Measurements from ENCODE around the gene FKBP9.
"Not testable (repeated sequence)": the region's sequence is repeated elsewhere in the genome, so short reads cannot be mapped to it uniquely, and the experiment has no call there.

Gene FKBP9

DNA sequence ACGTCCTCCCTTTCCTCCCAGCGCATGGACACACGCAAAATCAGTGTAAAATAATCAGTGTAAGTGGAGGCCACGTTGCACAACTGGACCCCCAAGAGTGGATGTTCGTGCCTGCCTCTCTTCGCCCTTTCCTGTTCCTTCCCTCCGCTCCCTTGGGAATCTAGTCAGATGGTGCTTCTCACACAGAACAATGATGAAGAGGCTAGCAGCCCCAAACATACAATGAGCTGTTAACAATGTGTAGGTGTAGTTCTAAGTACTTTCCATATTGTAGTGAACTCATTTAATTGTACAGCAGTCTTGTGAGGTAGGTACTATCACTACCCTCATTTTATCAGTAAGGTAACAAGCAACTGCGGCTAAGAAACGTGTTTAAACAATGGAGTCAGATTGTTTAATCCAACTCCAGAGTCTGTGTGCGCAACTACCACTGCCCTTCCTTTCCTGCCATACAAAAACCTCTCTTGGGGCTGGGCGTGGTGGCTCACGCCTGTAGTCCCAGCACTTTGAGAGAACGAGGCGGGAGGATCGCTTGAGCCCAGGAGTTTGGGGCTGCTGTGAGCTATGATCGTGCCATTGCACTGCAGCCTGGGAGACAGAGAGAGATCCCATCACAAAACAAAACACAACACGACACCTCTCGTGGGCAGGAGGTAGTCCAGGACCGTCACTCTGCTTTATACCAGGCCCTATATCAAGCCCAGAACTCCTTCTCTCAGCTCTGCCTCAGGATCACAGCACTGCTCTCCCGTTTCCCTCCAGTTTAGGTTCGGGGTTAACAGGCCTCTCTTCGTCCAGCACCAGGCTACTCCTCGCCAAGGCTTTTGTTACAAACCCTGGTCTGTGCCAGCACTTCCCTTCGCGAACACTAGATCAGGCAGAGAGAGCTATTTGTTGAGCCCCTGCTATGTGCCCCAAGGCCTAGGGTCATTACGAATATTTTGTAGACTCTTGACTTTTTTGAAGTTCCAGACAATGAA lies 1.1 kb downstream of the FKBP9 start:
- no peak for DNase-seq

DNA sequence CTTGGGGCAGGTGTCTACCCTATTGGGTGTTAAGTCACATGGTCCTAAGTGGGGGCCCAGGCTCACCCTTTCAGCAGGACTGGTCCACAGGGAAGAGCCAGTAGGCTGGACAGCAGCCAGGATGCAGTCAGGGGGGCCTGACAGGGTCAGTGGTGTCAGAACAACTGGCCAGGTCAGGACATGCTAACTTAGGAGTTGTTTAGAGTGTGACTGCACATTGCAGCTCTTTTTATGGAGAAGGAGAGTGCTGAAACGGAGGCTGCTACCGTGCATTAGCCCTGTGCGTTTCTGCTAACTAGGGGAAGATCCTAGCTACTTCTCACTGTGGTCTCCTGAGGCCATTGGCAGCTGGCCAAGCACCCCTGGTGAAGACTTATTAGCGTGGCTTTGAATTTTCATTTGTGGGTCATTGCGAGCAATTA lies 6.7 kb downstream of the FKBP9 start:
- DNase-seq, result not testable (repeated sequence)

DNA sequence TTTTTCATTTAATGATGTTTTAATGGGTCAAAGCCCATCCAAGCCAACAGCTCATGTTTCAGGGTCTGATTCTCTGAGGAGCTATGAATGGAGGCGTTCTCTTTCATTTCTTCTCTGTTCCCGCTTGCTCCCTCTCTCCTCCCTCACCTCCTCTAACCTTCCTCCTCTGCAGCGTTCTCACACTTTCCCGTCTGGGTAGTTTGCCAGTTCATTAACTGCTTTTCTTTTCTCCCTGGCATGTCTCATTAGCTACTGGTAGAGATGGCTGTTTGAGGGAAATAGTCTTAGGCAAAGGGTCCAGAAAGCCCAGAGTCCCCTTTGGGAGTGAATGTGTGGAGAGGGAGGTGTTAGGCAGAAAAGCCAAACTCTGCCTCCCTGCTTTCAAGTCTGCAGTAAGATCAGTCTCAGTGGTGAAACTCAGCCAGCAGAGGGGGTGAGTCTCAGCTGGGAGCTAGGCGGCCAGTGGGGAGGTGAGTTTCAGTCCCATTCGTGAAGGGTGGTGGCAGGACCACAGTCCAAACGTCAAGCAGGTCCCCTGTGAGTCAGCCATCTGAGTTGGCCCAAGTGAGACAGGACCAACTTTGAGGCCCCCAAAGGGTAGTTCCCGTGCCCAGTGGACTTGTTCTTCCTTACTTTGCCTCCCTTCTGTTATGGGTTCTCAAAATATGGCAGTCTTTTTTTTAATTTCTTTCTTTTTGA lies 7.4 kb downstream of the FKBP9 start:
- not testable (repeated sequence) for DNase-seq

DNA sequence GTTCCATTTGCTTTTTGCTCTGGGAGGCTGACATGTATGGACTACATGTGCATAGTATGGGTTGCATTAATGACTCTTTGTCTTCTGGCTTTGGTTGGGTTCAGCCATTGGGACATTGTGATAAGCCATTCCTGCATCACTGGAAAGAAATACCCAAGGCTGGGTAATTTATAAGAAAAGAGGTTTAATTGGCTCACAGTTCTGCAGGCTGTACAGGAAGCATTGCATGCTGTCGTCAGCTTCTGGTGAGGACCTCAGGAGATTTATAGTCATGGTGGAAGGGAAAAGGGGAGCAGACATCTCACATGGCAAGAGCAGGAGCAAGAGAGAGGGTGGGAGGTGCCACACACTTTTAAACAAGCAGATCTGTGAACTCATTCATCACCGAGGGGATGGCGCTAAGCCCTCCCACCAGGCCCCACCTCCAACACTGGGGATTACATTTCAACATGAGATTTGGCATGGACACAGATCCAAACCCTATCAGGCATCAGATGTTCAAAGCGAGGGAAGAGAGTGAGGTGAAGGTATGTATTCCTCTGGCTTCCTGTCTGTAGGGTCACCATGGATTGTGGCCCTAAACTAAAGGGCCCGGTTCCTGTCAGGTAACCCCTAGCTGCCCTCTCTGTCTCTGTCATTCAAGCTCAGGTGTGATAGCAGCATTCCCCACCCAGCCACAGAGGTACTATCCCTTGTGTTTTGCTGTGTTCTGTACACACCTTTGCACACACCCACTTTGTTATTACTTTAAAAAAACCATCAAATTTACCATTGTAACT lies 9.4 kb downstream of the FKBP9 start:
- not testable (repeated sequence) for DNase-seq

DNA sequence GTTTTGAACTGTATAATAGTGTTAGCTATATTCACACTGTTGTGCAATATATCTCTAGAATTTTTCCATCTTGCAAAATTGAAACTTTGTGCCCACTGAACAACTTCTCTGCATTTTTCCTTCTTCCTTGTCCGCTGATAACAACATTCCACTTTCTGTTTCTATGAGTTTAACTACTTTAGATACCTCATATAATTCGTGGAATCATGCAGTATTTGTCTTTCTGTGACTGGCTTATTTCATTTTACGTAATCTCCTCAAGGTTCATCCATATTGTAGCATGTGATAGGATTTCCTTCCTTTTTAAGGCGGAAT lies 10.0 kb downstream of the FKBP9 start:
- DNase-seq, result not testable (repeated sequence)

DNA sequence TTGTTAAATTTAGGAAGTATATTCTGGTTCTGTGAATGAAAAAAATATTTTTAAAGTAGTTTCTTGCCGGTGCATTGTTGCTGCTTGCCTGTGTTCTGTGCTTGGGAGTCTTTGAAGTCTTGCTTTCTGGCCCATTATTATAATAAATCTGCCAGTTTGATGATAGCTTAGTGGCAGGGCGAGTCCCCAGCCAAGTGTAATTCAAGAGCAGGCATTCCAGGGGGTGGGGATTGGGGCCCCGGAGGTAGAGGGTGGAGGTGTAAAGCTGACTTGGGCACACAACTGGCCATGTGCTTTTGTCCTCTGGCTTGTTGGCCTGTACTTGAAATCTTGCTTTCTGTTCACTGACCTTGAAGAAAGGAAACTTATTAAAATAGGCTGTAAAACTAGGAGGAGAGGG lies 14.7 kb downstream of the FKBP9 start:
- DNase-seq, result not testable (repeated sequence)

DNA sequence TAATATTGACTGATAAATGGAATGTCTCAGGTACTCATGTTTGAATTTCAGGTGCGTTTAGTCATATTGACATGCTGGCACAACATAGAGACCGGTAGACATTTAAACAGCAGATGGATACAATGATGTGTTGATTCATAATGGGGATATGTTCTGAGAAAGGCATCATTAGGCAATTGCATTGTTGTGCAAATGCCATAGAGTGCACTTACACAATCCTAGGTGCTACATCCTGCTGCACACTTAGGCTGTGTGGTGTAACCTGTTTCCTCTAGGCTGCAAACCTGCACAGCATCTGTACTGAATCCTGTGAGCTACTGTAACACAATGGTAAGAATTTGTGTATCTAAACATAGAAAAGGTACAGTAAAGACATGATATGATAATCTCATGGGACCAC lies 19.9 kb downstream of the FKBP9 start:
- DNase-seq, result not testable (repeated sequence)

DNA sequence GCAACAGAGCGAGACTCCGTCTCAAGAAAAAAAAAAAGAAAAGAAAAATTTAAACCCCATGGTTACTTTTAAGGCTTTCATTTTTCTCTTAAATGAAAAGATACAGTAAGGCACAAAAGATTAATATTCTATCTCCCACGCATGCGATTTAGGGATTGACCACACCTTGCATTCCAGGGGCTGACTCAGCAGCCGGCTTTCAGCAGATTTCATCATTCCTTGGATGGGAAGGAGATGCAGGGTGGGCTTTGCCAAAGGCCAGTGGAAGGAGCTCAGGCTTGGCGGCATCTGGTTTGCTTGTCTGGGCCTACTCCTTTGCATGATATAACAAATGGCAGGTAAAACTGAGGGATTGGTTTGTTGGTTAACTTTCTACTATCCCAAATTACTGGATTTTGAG lies 22.0 kb downstream of the FKBP9 start:
- DNase-seq, result not testable (repeated sequence)

DNA sequence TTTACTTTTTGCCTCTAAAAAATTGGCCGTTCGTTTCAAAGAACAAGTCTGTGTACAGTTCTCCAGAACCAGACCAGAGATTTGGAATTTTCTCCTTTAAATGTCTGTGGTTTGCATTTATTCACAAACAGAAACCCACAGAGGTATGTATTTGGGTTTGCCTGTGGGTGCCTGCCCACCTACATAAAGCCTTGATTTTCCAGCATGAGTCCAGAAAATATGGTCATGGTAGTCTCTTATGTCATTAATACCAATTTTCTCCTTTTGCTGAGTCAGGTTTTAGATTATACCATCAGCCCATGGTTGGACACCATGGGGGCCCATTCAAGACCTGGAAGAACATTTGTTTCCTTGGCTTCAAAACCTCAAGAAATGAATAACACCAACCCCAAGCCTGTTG lies 22.7 kb downstream of the FKBP9 start:
- DNase-seq, result not testable (repeated sequence)

DNA sequence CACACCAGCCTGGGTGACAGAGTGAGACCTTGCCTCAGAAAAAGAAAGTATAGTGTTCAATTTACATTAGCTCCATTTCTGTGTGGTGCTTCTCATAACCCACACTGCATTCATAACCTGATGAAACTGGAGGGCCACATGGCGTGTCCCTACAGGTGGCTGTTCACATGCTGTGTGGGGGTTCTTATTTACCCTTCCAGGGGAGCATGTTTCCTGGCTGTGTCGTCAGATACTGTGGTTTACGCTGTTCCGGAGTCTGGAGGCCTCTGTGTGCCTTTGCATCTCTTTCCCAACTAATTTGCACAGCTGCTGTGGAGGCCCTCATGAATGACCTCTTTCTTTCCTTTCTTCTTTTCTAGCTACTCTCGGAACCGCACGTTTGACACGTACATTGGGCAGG lies 30.9 kb downstream of the FKBP9 start:
- not testable (repeated sequence) for DNase-seq

DNA sequence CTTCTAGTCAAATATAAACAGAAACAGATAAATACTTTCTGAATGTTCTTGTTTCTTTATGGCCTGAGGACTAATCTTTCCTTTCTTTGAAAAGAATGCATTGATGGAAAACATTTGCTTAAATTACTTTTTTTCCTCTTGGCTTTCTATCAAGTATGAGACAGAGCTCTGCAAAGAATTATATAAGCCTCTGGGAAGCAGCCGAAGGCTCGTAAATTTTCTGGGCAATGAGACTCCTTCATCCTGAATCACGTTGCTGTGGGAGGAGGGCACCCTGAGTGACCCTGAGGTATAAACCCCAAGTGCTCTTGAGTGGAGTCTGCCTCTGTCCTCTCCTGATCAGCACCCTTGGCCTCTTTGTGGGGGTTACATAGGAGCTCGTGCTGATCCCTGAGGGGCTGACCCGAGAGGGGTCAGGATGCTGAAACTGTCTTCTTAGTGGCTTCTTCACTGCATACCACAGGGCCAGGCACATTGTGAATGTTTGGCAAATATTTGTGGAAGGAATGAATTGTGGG lies 33.9 kb downstream of the FKBP9 start:
- DNase-seq, result not testable (repeated sequence)

DNA sequence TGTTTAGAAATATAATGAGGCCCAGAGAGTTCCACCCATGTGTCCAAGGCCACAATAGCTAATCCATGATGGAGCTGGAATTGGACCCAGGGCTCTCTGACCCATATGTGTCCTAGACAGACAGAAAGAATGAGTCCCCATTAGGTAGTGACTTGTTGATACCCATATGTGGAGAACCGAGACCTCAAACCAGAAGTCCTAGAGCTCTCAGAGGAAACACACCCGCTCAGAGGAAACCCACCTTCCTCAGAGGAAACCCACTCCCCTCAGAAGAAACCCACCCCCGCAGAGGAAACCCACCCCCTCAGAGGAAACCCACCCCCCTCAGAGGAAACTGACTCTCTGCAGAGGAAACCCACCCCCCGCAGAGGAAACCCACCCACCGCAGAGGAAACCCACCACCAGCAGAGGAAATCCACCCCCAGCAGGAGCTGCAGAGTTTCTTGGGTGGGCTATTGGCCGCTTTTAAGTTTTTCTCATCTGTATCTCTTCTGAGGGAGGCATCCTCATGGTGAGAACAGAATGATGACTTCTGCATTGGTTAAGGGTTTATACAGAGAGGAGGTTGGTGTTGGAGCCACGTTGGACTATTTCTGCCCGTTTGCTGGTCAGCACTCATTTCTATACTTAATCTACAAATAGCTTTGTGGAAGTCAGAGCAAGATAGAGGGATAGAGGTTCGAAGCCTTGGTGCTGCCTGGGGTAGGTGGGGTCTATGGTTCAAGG lies 34.9 kb downstream of the FKBP9 start:
- DNase-seq, result not testable (repeated sequence)

DNA sequence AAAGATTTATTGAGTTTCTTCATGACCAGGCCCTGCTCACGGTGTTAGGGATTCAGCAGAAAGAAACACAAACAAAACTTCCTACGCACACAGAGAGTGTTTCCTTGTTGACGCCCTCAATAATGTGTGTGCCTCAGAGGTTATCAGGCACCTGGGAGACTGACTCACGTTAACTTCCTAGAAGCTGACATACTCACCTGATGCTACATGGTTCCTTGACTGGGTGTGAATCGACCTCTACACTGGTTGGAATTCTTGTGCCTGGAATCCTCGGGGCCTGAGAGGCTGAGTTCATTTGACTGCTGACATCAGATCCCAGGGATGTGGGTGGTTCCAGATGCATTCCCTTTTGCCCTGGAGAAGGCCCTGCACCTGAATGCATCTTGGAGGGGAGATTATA lies 35.5 kb downstream of the FKBP9 start:
- not testable (repeated sequence) for DNase-seq

DNA sequence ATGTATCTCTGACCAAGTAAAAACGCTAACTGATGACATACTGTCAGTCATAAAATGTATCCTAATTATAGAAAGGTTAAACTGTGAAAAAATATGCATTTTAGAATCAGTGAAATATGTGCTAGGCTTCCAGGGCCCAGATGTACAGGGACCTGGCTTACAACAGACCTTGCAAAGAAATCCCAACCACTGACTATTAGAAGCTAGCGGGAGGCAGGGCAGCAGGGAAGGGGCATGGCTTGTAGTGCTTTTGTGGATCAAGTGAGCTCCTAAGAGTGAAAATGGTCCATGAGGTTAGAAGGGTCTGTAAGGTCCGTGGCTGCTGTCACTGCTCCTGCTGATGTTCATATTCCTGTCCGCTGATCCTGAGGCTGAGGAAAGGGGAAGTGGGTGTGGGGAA lies 40.7 kb downstream of the FKBP9 start:
- DNase-seq, result not testable (repeated sequence)

DNA sequence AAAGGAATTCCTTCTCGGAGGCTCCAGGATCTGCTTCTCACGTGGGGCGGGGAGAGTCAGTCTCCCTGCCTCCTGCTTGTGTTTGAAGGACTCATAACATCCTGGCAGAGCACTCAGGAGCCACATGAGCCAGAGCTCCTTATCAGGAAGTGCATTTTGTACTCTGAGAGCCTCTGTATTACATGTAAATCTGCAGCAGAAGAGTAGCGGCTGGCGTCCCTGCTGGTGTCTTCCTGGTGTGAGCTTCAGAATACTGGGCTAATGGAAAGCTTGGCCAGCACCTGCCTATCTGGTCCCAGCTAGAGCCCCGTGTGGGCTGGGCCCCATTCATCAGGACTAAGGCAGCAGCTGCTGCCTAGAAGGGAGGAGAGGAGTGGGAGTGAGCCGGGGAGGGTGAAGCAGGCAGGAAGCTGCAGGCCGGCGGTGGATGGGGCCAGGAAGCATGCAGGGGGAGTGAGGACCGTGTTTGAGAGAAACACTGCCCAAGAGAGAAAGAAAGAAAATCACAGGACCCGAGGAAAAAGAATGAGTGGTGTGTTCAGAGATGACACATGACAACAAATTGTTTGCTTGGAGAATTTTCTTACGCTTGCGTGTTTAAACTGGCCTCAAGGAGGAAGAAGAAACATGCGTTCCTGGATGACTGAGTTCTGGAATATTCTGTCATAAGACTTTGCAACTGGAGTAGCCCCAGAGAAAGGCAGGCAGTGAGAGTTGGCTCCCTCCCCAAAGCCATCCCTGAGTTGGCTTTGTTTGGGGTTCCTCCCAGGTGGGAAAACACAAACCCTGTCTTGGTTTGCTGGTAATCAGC lies 41.3 kb downstream of the FKBP9 start:
- DNase-seq, result not testable (repeated sequence)

DNA sequence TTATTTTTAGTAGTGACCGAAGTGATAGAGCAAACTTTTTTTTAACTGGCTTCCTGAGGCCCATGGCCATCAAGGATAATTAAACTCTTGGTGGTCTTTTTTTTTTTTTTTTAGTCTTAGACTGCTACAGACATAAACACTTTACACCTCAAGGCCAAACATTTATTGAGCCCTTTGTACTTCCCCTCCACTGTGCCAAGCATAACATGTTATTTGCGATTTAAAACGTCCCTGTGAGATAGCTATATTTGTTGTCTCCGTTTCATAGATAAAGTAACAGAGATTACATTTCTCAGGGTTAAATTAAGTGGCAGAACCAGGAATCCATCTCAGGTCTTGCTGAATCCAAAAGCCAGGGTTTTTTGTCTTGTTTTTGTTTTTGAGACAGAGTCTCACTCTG lies 42.1 kb downstream of the FKBP9 start:
- not testable (repeated sequence) for DNase-seq

DNA sequence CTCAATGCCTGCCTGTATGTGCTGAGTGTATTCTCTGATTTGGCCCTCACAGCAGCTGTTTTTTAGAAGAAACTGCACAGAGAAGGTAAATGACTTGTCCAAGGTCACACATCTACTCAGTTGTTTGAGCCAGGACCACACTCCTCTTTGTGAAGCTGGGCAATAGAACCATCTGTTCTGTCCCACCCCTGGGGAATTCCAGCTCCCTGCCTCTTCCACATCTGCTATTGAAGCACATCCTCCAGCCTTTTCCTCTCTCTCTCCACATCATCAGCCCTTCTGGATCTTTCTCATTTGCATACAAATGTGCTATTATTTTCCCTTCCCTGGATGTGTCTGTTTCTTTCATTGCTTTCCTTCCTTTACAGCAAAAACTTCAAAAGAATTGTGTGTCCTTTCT lies 45.9 kb downstream of the FKBP9 start:
- not testable (repeated sequence) for DNase-seq

DNA sequence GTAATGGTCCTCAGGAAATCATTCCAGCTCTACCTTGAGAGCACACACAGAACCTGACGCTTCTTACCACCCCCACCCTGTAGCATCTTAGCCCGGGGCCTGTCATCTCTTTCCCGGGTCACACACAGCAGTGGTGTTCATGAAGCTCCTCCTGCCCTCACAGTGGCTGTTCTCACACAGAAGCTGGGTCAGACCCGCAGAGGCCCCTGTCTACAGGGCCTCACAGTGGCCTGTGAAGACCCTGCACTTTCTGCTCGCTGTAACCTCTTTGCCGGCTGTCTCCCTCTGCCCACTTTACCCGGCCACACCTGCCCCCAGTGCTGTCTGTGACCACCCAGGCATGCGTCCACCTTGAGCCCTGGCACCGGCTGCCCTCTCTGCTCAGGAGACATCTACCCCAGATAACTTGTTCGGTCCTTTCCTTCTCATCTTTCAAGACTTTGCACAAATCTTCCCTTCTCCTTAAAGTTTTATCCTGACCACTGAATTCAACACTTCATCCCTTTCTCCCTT lies 46.9 kb downstream of the FKBP9 start:
- not testable (repeated sequence) for DNase-seq

DNA sequence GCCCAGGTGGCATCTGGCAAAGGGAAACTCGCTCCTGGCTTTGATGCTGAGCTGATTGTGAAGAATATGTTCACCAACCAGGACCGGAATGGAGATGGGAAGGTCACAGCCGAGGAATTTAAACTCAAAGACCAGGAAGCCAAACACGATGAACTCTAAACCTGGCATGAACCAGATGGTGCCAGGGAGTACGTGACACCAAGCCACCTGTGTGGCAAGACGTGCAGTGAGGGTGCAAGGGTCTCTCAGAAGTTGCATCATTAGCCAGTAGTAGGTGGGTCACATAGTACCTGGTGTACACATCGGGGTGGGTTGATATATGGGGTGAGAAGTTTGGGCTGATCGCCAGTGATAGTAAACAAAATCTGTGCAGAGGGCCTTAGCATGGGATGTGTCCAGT lies 48.0 kb downstream of the FKBP9 start:
- not testable (repeated sequence) for DNase-seq

DNA sequence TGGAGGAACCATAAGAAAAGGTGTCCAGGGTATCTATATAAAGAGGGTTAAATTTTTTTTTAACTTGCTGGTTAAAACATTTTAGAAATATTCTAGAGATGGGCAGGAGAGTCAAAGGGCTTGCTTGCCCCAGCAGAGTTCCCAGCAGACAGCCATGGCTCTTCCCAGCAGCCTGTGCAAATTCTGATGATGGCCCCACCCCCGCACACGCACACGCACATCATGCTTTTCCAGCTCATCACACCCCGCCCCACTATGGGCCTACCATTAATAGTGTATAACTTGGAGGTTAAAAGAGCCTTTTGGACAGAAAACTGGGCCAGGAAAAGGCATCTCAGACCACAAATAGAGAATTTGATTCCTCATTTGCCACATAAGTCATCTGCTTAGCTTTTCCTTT lies 48.5 kb downstream of the FKBP9 start:
- not testable (repeated sequence) for DNase-seq

DNA sequence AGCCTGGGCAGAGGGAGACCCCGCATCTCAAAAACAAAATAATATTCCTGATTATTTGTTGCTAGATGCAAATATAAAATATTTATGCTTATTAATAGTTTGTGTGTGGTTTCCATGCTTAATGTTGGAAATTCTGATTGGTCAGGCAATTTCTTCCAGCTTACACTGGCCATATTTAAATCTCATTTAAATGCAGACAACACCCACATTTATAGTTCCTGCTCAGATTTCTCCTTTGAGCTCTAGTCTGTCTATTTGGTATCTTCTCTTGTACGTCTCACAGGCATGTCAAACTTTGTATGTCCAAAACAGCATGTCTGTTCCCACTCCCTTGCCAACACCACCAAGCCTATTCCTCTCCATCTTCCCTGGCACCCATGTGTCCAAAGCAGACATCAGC lies 52.5 kb downstream of the FKBP9 start:
- no peak for DNase-seq

All from cerebellar nuclear complex (tissue), 1 donor.